ENCODE measurements around the gene AKR7A2.

DNA sequence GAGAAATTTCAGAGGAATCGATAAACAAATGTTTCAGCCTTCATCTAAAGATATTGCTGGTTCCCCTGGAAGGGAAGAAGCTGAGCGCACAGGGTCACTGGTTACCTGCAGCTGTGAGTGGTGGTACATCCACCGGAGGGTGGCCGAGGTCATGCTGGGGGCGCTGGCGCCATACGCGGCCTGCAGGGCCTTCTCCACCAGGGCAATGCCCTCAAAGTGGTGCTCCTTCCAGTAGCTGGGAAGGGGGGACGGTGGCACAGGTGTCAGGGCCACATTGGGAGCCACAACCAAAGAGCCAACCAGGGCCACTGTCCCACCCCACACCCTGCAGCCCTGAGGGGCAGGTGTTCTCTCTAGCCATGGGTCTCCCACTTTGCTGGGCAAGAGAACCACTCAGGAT lies 28.1 kb downstream of the AKR7A2 start:
- TF ChIP-seq, protein P1, sequence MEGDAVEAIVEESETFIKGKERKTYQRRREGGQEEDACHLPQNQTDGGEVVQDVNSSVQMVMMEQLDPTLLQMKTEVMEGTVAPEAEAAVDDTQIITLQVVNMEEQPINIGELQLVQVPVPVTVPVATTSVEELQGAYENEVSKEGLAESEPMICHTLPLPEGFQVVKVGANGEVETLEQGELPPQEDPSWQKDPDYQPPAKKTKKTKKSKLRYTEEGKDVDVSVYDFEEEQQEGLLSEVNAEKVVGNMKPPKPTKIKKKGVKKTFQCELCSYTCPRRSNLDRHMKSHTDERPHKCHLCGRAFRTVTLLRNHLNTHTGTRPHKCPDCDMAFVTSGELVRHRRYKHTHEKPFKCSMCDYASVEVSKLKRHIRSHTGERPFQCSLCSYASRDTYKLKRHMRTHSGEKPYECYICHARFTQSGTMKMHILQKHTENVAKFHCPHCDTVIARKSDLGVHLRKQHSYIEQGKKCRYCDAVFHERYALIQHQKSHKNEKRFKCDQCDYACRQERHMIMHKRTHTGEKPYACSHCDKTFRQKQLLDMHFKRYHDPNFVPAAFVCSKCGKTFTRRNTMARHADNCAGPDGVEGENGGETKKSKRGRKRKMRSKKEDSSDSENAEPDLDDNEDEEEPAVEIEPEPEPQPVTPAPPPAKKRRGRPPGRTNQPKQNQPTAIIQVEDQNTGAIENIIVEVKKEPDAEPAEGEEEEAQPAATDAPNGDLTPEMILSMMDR (IDR thresholded peaks at IDR 0.05): no peak
- no peak for TF ChIP-seq POLR2A (IDR thresholded peaks at IDR 0.05)
